Astrocyte (in vitro differentiated cells and primary cell): ENCODE measurements around the gene EID3. TPM values are rescaled to one million over a fixed set of nuclear protein-coding genes. Genes with fewer than 3 reads are reported as not detected.

Experiments used
- DNase-seq: peaks from one replicate; pipeline ENCODE4 v3.0.0-alpha.2; 2010; ENCODE audit warnings: low read depth
- FAIRE-seq: peaks from 2 replicates; lab custom pipeline; 2011; peaks lifted over from hg19 to GRCh38; lab: Jason Lieb, UNC
- H2AFZ ChIP-seq: 2 replicates; pipeline ENCODE4 v1.6.0; 2012; ENCODE audit warnings: low read depth, low read length, inconsistent platforms
- H3K27ac ChIP-seq: 2 replicates; pipeline ENCODE4 v1.5.1; 2011; ENCODE audit warnings: low read depth, low read length, inconsistent platforms
- H3K27me3 ChIP-seq: 2 replicates; pipeline ENCODE4 v1.6.0; 2011; ENCODE audit warnings: low read length, inconsistent platforms; ENCODE audit not compliant: insufficient read depth
- H3K36me3 ChIP-seq: 2 replicates; pipeline ENCODE4 v1.5.1; 2011; ENCODE audit warnings: low read length, inconsistent platforms; ENCODE audit not compliant: insufficient read depth
- H3K4me1 ChIP-seq: 2 replicates; pipeline ENCODE4 v1.5.1; 2011; ENCODE audit warnings: low read length, inconsistent platforms; ENCODE audit not compliant: insufficient read depth
- H3K4me2 ChIP-seq: 2 replicates; pipeline ENCODE4 v1.6.0; 2012; ENCODE audit warnings: low read length, inconsistent platforms
- H3K4me3 ChIP-seq: 2 replicates; pipeline ENCODE4 v1.5.1; 2011; ENCODE audit warnings: low read depth, mild to moderate bottlenecking, low read length, inconsistent platforms; ENCODE audit not compliant: insufficient read depth
- H3K79me2 ChIP-seq: 2 replicates; pipeline ENCODE4 v1.6.0; 2012; ENCODE audit warnings: mild to moderate bottlenecking, low read length, inconsistent platforms; ENCODE audit not compliant: insufficient read depth
- H3K9ac ChIP-seq: 2 replicates; pipeline ENCODE4 v1.6.0; 2012; ENCODE audit warnings: mild to moderate bottlenecking, low read length, inconsistent platforms
- H3K9me3 ChIP-seq: 2 replicates; pipeline ENCODE4 v1.5.1; 2012; ENCODE audit warnings: low read depth, mild to moderate bottlenecking, low read length, inconsistent platforms; ENCODE audit not compliant: insufficient read depth
- H4K20me1 ChIP-seq: 2 replicates; pipeline ENCODE4 v1.6.0; 2012; ENCODE audit warnings: low read length, inconsistent platforms; ENCODE audit not compliant: insufficient read depth
- H3K27ac Mint-ChIP-seq: one replicate; pipeline ENCODE4 v1.8.0; 2021; ENCODE audit warnings: mild to moderate bottlenecking, mixed read lengths; ENCODE audit not compliant: unreplicated experiment
- H3K27me3 Mint-ChIP-seq: one replicate; pipeline ENCODE4 v1.8.0; 2021; ENCODE audit warnings: low read depth, mixed read lengths; ENCODE audit not compliant: unreplicated experiment
- H3K36me3 Mint-ChIP-seq: one replicate; pipeline ENCODE4 v1.8.0; 2021; ENCODE audit warnings: low read depth, mixed read lengths; ENCODE audit not compliant: unreplicated experiment
- H3K4me1 Mint-ChIP-seq: one replicate; pipeline ENCODE4 v1.8.0; 2021; ENCODE audit warnings: low read depth, mixed read lengths; ENCODE audit not compliant: unreplicated experiment
- H3K4me3 Mint-ChIP-seq: one replicate; pipeline ENCODE4 v1.8.0; 2021; ENCODE audit warnings: mild to moderate bottlenecking, moderate library complexity, mixed read lengths; ENCODE audit not compliant: unreplicated experiment
- H3K9me3 Mint-ChIP-seq: one replicate; pipeline ENCODE4 v1.8.0; 2021; ENCODE audit warnings: mild to moderate bottlenecking, mixed read lengths; ENCODE audit not compliant: unreplicated experiment
- EZH2 ChIP-seq: IDR thresholded peaks from 2 replicates; pipeline ENCODE4 v1.6.1; 2012; ENCODE audit warnings: mild to moderate bottlenecking, low read length, inconsistent platforms; ENCODE audit not compliant: insufficient read depth
- total RNA-seq: library from RNA; stranded (reverse); gene quantifications from 2 replicates; pipeline ENCODE4 v1.2.1, GENCODE V29; 2021
- TF ChIP-seq, protein P1 (sequence below): IDR thresholded peaks from 2 replicates; pipeline ENCODE4 v1.5.1; 2011; ENCODE audit warnings: low read depth, mild to moderate bottlenecking, inconsistent platforms, low read length, moderate library complexity; ENCODE audit not compliant: insufficient read depth

Gene EID3
- total RNA-seq, 1 donor from 2014 or later = 1.9 TPM

DNA sequence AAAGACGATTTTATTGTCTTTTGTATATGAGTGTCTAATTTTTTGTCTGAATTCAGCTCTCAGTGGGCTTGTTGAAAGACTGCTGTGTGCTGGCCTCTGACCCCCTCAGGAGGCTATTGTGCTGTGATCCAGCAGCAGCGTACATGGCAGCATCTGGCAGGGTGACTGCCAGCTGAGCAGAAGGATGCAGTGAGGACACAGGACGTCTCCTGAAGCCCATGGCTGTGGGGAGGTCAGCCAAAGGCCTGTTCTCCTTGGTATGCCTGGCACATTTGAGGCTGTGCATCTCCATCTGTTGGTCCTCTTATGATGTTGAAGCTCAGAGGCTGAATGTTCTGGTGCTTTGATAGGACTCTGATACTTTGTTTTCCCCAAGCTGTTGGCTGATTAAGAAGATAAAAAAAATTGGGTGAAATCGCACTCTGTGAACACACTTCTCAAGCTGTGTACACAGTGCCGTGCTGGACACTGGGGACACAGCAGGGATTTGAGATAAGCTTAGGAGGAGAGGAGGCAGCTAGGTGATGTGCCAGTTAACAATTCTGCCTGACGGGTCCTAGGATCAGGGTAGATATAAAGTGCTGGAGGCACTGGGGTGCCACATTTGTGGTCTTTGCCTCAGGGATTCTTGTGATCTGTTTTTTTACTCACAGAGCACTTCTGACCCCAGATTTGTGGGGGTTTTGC, 37.5 kb downstream of the EID3 start:
- no peak overlapping the region for H3K27ac Mint-ChIP-seq
- peaks cover 53% of the 10 kb centered on the region for H3K79me2 ChIP-seq
- H3K9me3 Mint-ChIP-seq = no peaks in the 10 kb centered on the region

DNA sequence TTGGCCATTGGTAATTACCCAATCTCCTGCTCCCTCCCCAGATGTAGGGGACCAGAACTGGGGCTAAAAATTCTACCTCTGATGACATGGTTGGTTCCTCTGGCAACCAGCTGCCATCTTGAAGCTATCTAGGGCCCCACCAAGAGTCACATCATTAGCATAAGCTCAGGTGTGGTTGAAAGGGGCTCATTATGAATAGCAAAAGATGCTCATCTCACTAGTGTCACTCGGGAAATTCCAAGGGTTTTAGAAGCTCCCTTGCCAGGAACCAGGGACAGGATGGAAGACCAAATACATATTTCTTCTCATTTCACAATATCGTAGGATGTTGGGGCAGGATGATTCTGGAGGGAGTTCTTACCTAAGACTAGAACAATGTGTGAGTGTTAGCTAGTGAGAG, 38.6 kb downstream of the EID3 start:
- Histone ChIP-seq H3K9ac (no peak overlapping the region), H3K27me3 (no peaks in the 10 kb centered on the region), H3K4me1 (no peaks in the 10 kb centered on the region), H3K79me2 (peaks cover 50% of the 10 kb centered on the region), H3K36me3 (peaks cover 70% of the 10 kb centered on the region), H2AFZ (no peak overlapping the region), H3K9me3 (no peaks in the 10 kb centered on the region), H4K20me1 (peaks cover 79% of the 10 kb centered on the region), H3K27ac (no peak overlapping the region), H3K4me2 (no peak overlapping the region), H3K4me3 (no peak overlapping the region)
- Mint-ChIP-seq H3K4me1 (peaks cover 12% of the 10 kb centered on the region), H3K27ac (no peak overlapping the region), H3K36me3 (peaks cover 18% of the 10 kb centered on the region), H3K27me3 (no peaks in the 10 kb centered on the region), H3K4me3 (no peak overlapping the region), H3K9me3 (no peaks in the 10 kb centered on the region)
- FAIRE-seq (no peak), DNase-seq (no peak)
- TF ChIP-seq, protein P1, sequence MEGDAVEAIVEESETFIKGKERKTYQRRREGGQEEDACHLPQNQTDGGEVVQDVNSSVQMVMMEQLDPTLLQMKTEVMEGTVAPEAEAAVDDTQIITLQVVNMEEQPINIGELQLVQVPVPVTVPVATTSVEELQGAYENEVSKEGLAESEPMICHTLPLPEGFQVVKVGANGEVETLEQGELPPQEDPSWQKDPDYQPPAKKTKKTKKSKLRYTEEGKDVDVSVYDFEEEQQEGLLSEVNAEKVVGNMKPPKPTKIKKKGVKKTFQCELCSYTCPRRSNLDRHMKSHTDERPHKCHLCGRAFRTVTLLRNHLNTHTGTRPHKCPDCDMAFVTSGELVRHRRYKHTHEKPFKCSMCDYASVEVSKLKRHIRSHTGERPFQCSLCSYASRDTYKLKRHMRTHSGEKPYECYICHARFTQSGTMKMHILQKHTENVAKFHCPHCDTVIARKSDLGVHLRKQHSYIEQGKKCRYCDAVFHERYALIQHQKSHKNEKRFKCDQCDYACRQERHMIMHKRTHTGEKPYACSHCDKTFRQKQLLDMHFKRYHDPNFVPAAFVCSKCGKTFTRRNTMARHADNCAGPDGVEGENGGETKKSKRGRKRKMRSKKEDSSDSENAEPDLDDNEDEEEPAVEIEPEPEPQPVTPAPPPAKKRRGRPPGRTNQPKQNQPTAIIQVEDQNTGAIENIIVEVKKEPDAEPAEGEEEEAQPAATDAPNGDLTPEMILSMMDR = no peak
- TF ChIP-seq EZH2 = no peak

More for the DNA sequence above, 37.5 kb downstream of the EID3 start:
- DNase-seq = no peak
- Histone ChIP-seq H3K9me3 (no peaks in the 10 kb centered on the region), H3K27me3 (no peaks in the 10 kb centered on the region), H3K36me3 (peaks cover 72% of the 10 kb centered on the region), H2AFZ (no peak overlapping the region), H3K4me2 (no peak overlapping the region), H3K9ac (no peak overlapping the region), H3K4me3 (no peak overlapping the region), H3K27ac (no peak overlapping the region), H3K4me1 (no peaks in the 10 kb centered on the region), H4K20me1 (peaks cover 79% of the 10 kb centered on the region)
- no peak for TF ChIP-seq EZH2
- TF ChIP-seq, protein P1 = no peak
- H3K4me1 Mint-ChIP-seq = peaks cover 12% of the 10 kb centered on the region
- peaks cover 18% of the 10 kb centered on the region for H3K36me3 Mint-ChIP-seq
- H3K27me3 Mint-ChIP-seq = no peaks in the 10 kb centered on the region
- H3K4me3 Mint-ChIP-seq = no peak overlapping the region
- no peak for FAIRE-seq

DNA sequence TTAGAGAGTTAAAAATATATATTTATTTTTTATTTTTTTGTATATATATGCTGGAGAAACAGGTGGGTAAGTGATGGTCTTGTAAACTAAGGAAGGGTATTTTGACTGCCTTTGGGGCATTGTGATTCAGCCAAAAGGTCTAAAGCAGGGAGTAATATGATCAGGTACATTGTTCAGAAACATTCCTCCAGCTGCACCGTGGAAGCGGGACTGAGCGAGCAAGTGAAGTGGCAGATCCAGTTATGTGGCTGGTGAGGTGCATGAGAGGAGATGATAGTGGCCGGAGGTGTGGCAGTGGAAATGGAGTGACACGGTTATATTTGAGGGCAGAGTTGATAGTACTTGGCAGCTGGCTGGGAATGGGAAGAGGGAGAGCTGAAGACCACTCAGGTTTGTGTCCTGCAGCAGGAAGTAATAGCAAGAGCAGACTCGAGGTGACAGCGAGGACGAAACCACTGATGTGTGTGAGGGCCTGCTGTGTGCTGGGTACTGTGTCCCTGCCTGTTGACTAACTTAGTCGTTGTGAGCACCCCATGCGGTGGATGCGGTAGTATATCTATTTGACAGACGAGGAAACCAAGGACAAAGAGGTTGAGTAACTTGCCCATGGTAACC, 39.2 kb downstream of the EID3 start:
- peaks cover 71% of the 10 kb centered on the region for H3K36me3 ChIP-seq
- no peak overlapping the region for H3K27ac Mint-ChIP-seq

More for the DNA sequence above, 39.2 kb downstream of the EID3 start:
- no peak for FAIRE-seq
- no peak for DNase-seq
- Mint-ChIP-seq H3K4me1 (peaks cover 17% of the 10 kb centered on the region), H3K4me3 (no peak overlapping the region), H3K9me3 (no peaks in the 10 kb centered on the region), H3K36me3 (peaks cover 18% of the 10 kb centered on the region), H3K27me3 (no peaks in the 10 kb centered on the region)
- H3K9ac ChIP-seq = no peak overlapping the region
- H3K27me3 ChIP-seq = no peaks in the 10 kb centered on the region
- H4K20me1 ChIP-seq = peaks cover 82% of the 10 kb centered on the region
- H2AFZ ChIP-seq = no peak overlapping the region
- H3K27ac ChIP-seq = no peak overlapping the region
- no peak overlapping the region for H3K4me3 ChIP-seq
- H3K9me3 ChIP-seq = no peaks in the 10 kb centered on the region
- H3K79me2 ChIP-seq = peaks cover 50% of the 10 kb centered on the region
- TF ChIP-seq EZH2 = no peak
- TF ChIP-seq, protein P1 = no peak
- no peak overlapping the region for H3K4me2 ChIP-seq
- H3K4me1 ChIP-seq = no peaks in the 10 kb centered on the region
